ENCODE data around the gene AMBP.

DNA sequence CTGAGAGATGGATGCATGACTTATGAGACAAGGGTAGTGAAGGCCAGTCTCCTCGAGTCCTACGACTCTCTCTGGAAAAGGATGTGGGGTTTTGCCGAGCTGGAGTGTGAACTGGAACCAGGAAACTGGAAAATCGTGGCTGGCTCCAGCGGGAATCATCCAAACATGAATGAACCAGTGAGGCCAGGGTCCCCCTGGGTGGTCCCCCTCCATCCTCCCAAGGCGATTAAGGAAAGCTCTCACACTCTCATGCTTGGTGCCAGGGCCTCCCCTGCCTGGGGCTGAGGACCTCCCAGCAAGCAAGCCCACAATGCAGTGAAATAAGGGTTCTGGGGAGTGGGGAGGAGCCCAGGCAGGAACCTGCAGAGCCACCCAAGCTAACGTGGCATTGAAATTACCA is 9.6 kb upstream of the AMBP start:
- no peak for TF ChIP-seq POLR2A (IDR thresholded peaks at IDR 0.05)
- TF ChIP-seq, protein P1, sequence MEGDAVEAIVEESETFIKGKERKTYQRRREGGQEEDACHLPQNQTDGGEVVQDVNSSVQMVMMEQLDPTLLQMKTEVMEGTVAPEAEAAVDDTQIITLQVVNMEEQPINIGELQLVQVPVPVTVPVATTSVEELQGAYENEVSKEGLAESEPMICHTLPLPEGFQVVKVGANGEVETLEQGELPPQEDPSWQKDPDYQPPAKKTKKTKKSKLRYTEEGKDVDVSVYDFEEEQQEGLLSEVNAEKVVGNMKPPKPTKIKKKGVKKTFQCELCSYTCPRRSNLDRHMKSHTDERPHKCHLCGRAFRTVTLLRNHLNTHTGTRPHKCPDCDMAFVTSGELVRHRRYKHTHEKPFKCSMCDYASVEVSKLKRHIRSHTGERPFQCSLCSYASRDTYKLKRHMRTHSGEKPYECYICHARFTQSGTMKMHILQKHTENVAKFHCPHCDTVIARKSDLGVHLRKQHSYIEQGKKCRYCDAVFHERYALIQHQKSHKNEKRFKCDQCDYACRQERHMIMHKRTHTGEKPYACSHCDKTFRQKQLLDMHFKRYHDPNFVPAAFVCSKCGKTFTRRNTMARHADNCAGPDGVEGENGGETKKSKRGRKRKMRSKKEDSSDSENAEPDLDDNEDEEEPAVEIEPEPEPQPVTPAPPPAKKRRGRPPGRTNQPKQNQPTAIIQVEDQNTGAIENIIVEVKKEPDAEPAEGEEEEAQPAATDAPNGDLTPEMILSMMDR (IDR thresholded peaks at IDR 0.05), result no peak

All from right lobe of liver (tissue), 4 donors.